ENCODE measurements around the gene ARNT2.

The ARNT2 gene

GRCh38 chr15:80638553-80639167, 234.5 kb downstream of the ARNT2 start:
- no peaks in the 10 kb centered on the region for H3K27me3 ChIP-seq (replicated peaks; ENCODE audit: insufficient read depth, low read length)
- H3K79me2 ChIP-seq (ENCODE audit: low read length), result no peaks in the 10 kb centered on the region
- no peak overlapping the region for H3K4me2 ChIP-seq (ENCODE audit: low read depth, low read length)
- no peaks in the 10 kb centered on the region for H3K9me3 ChIP-seq (replicated peaks; ENCODE audit: insufficient read depth, low read length)
- no peaks in the 10 kb centered on the region for H3K36me3 ChIP-seq (replicated peaks; ENCODE audit: insufficient read depth, low read length)
- no peak for DNase-seq
- no peak overlapping the region for H3K27ac ChIP-seq (ENCODE audit: low read length)
- H3K4me3 ChIP-seq (ENCODE audit: low read length), result no peak overlapping the region
- H4K20me1 ChIP-seq (ENCODE audit: insufficient read depth, low read length), result no peaks in the 10 kb centered on the region
- TF ChIP-seq EZH2 (optimal IDR thresholded peaks at IDR 0.05; ENCODE audit: low read depth, low read length), result no peak
- TF ChIP-seq EZH2phosphoT487 (IDR thresholded peaks at IDR 0.05; ENCODE audit: low read length), result no peak
- TF ChIP-seq, protein P1, sequence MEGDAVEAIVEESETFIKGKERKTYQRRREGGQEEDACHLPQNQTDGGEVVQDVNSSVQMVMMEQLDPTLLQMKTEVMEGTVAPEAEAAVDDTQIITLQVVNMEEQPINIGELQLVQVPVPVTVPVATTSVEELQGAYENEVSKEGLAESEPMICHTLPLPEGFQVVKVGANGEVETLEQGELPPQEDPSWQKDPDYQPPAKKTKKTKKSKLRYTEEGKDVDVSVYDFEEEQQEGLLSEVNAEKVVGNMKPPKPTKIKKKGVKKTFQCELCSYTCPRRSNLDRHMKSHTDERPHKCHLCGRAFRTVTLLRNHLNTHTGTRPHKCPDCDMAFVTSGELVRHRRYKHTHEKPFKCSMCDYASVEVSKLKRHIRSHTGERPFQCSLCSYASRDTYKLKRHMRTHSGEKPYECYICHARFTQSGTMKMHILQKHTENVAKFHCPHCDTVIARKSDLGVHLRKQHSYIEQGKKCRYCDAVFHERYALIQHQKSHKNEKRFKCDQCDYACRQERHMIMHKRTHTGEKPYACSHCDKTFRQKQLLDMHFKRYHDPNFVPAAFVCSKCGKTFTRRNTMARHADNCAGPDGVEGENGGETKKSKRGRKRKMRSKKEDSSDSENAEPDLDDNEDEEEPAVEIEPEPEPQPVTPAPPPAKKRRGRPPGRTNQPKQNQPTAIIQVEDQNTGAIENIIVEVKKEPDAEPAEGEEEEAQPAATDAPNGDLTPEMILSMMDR (IDR thresholded peaks at IDR 0.05; ENCODE audit: low read length), result no peak
- no peaks in the 10 kb centered on the region for H3F3A ChIP-seq (ENCODE audit: insufficient read depth, low read length)
- H2AFZ ChIP-seq (ENCODE audit: low read length), result no peak overlapping the region
- no peaks in the 10 kb centered on the region for H3K4me1 ChIP-seq (ENCODE audit: low read length)
- no peak overlapping the region for H3K9ac ChIP-seq (ENCODE audit: low read length)
- H3K9me2 ChIP-seq (replicated peaks; ENCODE audit: insufficient read depth, low read length), result no peaks in the 10 kb centered on the region

- no peak overlapping the region for H3K27ac ChIP-seq (ENCODE audit: low read length)
- H3K27me3 ChIP-seq (replicated peaks; ENCODE audit: insufficient read depth, low read length), result no peaks in the 10 kb centered on the region
- H2AFZ ChIP-seq (ENCODE audit: low read length), result no peak overlapping the region
- no peaks in the 10 kb centered on the region for H3K9me3 ChIP-seq (replicated peaks; ENCODE audit: insufficient read depth, low read length)
- H3K4me2 ChIP-seq (ENCODE audit: low read depth, low read length), result no peak overlapping the region
- no peaks in the 10 kb centered on the region for H3K79me2 ChIP-seq (ENCODE audit: low read length)
- no peaks in the 10 kb centered on the region for H3F3A ChIP-seq (ENCODE audit: insufficient read depth, low read length)
- no peak overlapping the region for H3K9ac ChIP-seq (ENCODE audit: low read length)
- H3K4me1 ChIP-seq (ENCODE audit: low read length), result no peaks in the 10 kb centered on the region
- H3K4me3 ChIP-seq (ENCODE audit: low read length), result no peak overlapping the region
- H4K20me1 ChIP-seq (ENCODE audit: insufficient read depth, low read length), result no peaks in the 10 kb centered on the region
- DNase-seq, result no peak
- no peaks in the 10 kb centered on the region for H3K9me2 ChIP-seq (replicated peaks; ENCODE audit: insufficient read depth, low read length)
- TF ChIP-seq, protein P1 (IDR thresholded peaks at IDR 0.05; ENCODE audit: low read length), result no peak
- TF ChIP-seq EZH2phosphoT487 (IDR thresholded peaks at IDR 0.05; ENCODE audit: low read length), result no peak
- TF ChIP-seq EZH2 (optimal IDR thresholded peaks at IDR 0.05; ENCODE audit: low read depth, low read length), result no peak
- H3K36me3 ChIP-seq (replicated peaks; ENCODE audit: insufficient read depth, low read length), result no peaks in the 10 kb centered on the region
Measured at GRCh38 chr15:80639168-80639555, 235.0 kb downstream of the ARNT2 start.

DNA sequence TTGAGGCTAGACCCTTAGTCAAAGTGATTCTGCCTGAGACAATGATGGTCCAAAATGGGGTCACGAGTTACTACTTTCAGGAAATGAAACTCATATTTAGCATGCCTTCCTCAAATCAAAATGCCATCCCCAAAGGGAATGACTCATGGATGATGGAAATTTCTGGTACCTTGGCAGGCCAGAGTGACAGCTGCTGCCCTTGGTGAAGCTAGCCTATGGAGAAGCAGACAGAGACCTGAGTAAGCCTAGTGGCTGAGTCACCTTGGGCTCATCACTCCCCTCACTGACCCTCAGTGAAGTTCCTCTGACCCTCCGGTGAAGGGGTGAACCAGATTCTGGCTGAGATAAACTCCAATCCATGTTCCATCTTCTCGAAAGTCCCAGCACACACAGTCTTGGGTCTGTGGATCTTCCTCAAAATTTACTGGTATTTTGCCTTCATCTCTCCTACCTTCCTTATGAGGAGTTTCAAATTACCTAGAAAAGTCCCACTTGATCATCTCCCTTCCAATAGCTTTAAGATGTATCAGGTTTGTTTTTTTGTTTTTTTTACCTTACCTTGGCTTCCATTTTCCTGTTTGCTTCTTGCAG, 236.4 kb downstream of the ARNT2 start:
- Histone ChIP-seq H3K9me2 (replicated peaks; ENCODE audit: insufficient read depth, low read length) (no peaks in the 10 kb centered on the region), H4K20me1 (ENCODE audit: insufficient read depth, low read length) (no peaks in the 10 kb centered on the region), H3K36me3 (replicated peaks; ENCODE audit: insufficient read depth, low read length) (no peaks in the 10 kb centered on the region), H3K27me3 (replicated peaks; ENCODE audit: insufficient read depth, low read length) (no peaks in the 10 kb centered on the region), H2AFZ (ENCODE audit: low read length) (no peak overlapping the region), H3K4me2 (ENCODE audit: low read depth, low read length) (no peak overlapping the region), H3K4me3 (ENCODE audit: low read length) (no peak overlapping the region), H3K4me1 (ENCODE audit: low read length) (no peaks in the 10 kb centered on the region), H3K9ac (ENCODE audit: low read length) (no peak overlapping the region), H3K27ac (ENCODE audit: low read length) (no peak overlapping the region), H3F3A (ENCODE audit: insufficient read depth, low read length) (no peaks in the 10 kb centered on the region), H3K9me3 (replicated peaks; ENCODE audit: insufficient read depth, low read length) (no peaks in the 10 kb centered on the region), H3K79me2 (ENCODE audit: low read length) (no peaks in the 10 kb centered on the region)
- TF ChIP-seq EZH2 (optimal IDR thresholded peaks at IDR 0.05; ENCODE audit: low read depth, low read length) (no peak), EZH2phosphoT487 (IDR thresholded peaks at IDR 0.05; ENCODE audit: low read length) (no peak)
- TF ChIP-seq, protein P1 (IDR thresholded peaks at IDR 0.05; ENCODE audit: low read length), result no peak
- DNase-seq, result no peak
